ENCODE measurements around the gene EREG. TPM values are rescaled to one million over a fixed set of nuclear protein-coding genes. Genes with fewer than 3 reads are reported as not detected.

EREG gene
- under 0.01 TPM in 1 of 2 replicates, not detected in the other for total RNA-seq

GRCh38 chr4:74364652-74365491 lies at the start of gene EREG:
Gene EREG, plus strand, starts transcription at chr4:74365145. Its CDS starts 164 bp downstream, at chr4:74365309.

Other genes with a start within 250 kb of the EREG start
- gene MTHFD2L, start 207.0 kb upstream of the EREG start, total RNA-seq, result 25.7 and 33.9 TPM in 2 replicates
- 0.32 and 0.61 TPM in 2 replicates for gene EPGN, start 56.7 kb upstream of the EREG start, total RNA-seq
- gene AREG, start 80.0 kb downstream of the EREG start, total RNA-seq, result 0.32 TPM in 1 of 2 replicates, not detected in the other